Karpas-422 (cell line): ENCODE data around the gene DHPS. TPM values are rescaled to one million over a fixed set of nuclear protein-coding genes. Genes with fewer than 3 reads are reported as not detected.
A peak's percentile ranks its signal among the peaks of the same experiment; 100 is the strongest.
"Not testable (repeated sequence)": the region's sequence is repeated elsewhere in the genome, so short reads cannot be mapped to it uniquely, and the experiment has no call there.

Experiments
- DNase-seq: peaks from one replicate; pipeline ENCODE4 v3.0.0-alpha.2; 2015
- H2AFZ ChIP-seq: fragments of 200-600 bp; sonication (generic); 2 replicates; pipeline ENCODE4 v1.6.1; 2014; ENCODE audit warnings: antibody characterized with exemption, low read length, mixed read lengths
- H3K27ac ChIP-seq: fragments of 200-600 bp; sonication (generic); 2 replicates; pipeline ENCODE4 v1.5.1; 2014; ENCODE audit warnings: mild to moderate bottlenecking, low read length, moderate library complexity
- H3K27me3 ChIP-seq: fragments of 200-600 bp; sonication (generic); 2 replicates; pipeline ENCODE4 v1.6.1; 2014; ENCODE audit warnings: low read length, mixed read lengths
- H3K36me3 ChIP-seq: fragments of 200-600 bp; sonication (generic); 2 replicates; pipeline ENCODE4 v1.6.1; 2014; ENCODE audit warnings: low read length, mixed read lengths; ENCODE audit not compliant: insufficient read depth
- H3K4me1 ChIP-seq: fragments of 200-600 bp; sonication (generic); 2 replicates; pipeline ENCODE4 v1.6.1; 2014; ENCODE audit warnings: mild to moderate bottlenecking, low read length, mixed read lengths
- H3K4me2 ChIP-seq: fragments of 200-600 bp; sonication (generic); 2 replicates; pipeline ENCODE4 v1.6.1; 2014; ENCODE audit warnings: low read length, low read depth, mild to moderate bottlenecking; ENCODE audit not compliant: poor library complexity, severe bottlenecking
- H3K4me3 ChIP-seq: fragments of 200-600 bp; sonication (generic); 2 replicates; pipeline ENCODE4 v1.5.1; 2014; ENCODE audit warnings: mild to moderate bottlenecking, antibody characterized with exemption, low read length, mixed read lengths
- H3K79me2 ChIP-seq: fragments of 200-600 bp; sonication (generic); 2 replicates; pipeline ENCODE4 v1.6.1; 2014; ENCODE audit warnings: mild to moderate bottlenecking, low read length, mixed read lengths
- H3K9ac ChIP-seq: fragments of 200-600 bp; sonication (generic); 2 replicates; pipeline ENCODE4 v1.6.0; 2014; ENCODE audit warnings: low read length
- H3K9me2 ChIP-seq: fragments of 200-600 bp; sonication (generic), shearing (Covaris generic); replicated peaks from 2 replicates; pipeline ENCODE4 v1.6.0; 2014; ENCODE audit warnings: mild to moderate bottlenecking, low read length, moderate library complexity; ENCODE audit not compliant: insufficient read depth
- H3K9me3 ChIP-seq: fragments of 300-700, 200-600 bp; sonication (generic); 2 replicates; pipeline ENCODE4 v1.6.1; 2014; ENCODE audit warnings: low read length, mixed read lengths
- H4K20me1 ChIP-seq: fragments of 200-600 bp; sonication (generic); 2 replicates; pipeline ENCODE4 v1.6.1; 2014; ENCODE audit warnings: mild to moderate bottlenecking, antibody characterized with exemption, low read length, low read depth; ENCODE audit not compliant: insufficient read depth
- total RNA-seq: library from RNA; depleted of rRNA; stranded (reverse); fragments of >200 nt; shearing (Covaris generic); gene quantifications from 2 replicates; pipeline ENCODE4 v1.2.3, GENCODE V29; 2014; ENCODE audit warnings: low replicate concordance; rRNA removed

DHPS gene
- 62.2 and 90.8 TPM in 2 replicates for total RNA-seq

GRCh38 chr19:12681074-12681987 is at the start of gene DHPS:
Gene DHPS, minus strand, starts transcription at chr19:12681880. Its CDS starts 114 bp downstream, at chr19:12681766.
- Histone ChIP-seq H3K79me2 (peaks cover 15% of the 10 kb centered on the region), H3K4me2 (peak within 1 kb of the TSS; percentile 81), H3K36me3 (peaks cover 17% of the 10 kb centered on the region), H3K4me3 (peak within 1 kb of the TSS; percentile 76), H3K9me3 (no peaks in the 10 kb centered on the region), H4K20me1 (no peaks in the 10 kb centered on the region), H3K4me1 (peaks cover 6% of the 10 kb centered on the region), H3K27ac (peak within 1 kb of the TSS; percentile 90), H3K9me2 (no peaks in the 10 kb centered on the region), H2AFZ (peak within 1 kb of the TSS; percentile 81; the same call in 1 of the 2 replicates), H3K9ac (peak within 1 kb of the TSS; percentile 92), H3K27me3 (no peaks in the 10 kb centered on the region)
- DNase-seq: peak; percentile 99

- H3K4me3 ChIP-seq: no peak overlapping the region
- peaks cover 51% of the 10 kb centered on the region for H3K4me1 ChIP-seq
- no peak overlapping the region for H2AFZ ChIP-seq
- H3K79me2 ChIP-seq: peaks cover 47% of the 10 kb centered on the region
- no peaks in the 10 kb centered on the region for H3K9me3 ChIP-seq
- peaks cover 25% of the 10 kb centered on the region for H3K36me3 ChIP-seq
- no peak overlapping the region for H3K27ac ChIP-seq
- H3K27me3 ChIP-seq: no peaks in the 10 kb centered on the region
- peaks cover 33% of the 10 kb centered on the region for H4K20me1 ChIP-seq
- H3K9me2 ChIP-seq: no peaks in the 10 kb centered on the region
- no peak for DNase-seq
- no peak overlapping the region for H3K4me2 ChIP-seq
- no peak overlapping the region for H3K9ac ChIP-seq
Observed at GRCh38 chr19:12731337-12731736, 49.7 kb upstream of the DHPS start.

- H3K27me3 ChIP-seq: no peaks in the 10 kb centered on the region
- H3K9me3 ChIP-seq: no peaks in the 10 kb centered on the region
- peaks cover 55% of the 10 kb centered on the region for H3K4me1 ChIP-seq
- H3K36me3 ChIP-seq: peaks cover 25% of the 10 kb centered on the region
- H3K4me3 ChIP-seq: no peak overlapping the region
- no peaks in the 10 kb centered on the region for H3K9me2 ChIP-seq
- H3K4me2 ChIP-seq: no peak overlapping the region
- H2AFZ ChIP-seq: no peak overlapping the region
- peaks cover 47% of the 10 kb centered on the region for H3K79me2 ChIP-seq
- H4K20me1 ChIP-seq: peaks cover 33% of the 10 kb centered on the region
- no peak overlapping the region for H3K9ac ChIP-seq
- DNase-seq: peak; percentile 68
- H3K27ac ChIP-seq: 0 out of 2 replicates have a peak overlapping the region, but pooled peaks have one; percentile 30
Observed at GRCh38 chr19:12730064-12730463, 48.4 kb upstream of the DHPS start.

GRCh38 chr19:12727745-12728433 is 46.2 kb upstream of the DHPS start:
- Histone ChIP-seq H3K9ac (no peak overlapping the region), H3K4me2 (no peak overlapping the region), H4K20me1 (peaks cover 21% of the 10 kb centered on the region), H3K27me3 (no peaks in the 10 kb centered on the region), H3K9me3 (no peaks in the 10 kb centered on the region), H3K4me1 (peaks cover 59% of the 10 kb centered on the region), H3K27ac (peak overlapping the region; percentile 82; the same call in 1 of the 2 replicates), H2AFZ (no peak overlapping the region), H3K4me3 (no peak overlapping the region), H3K79me2 (peaks cover 40% of the 10 kb centered on the region), H3K36me3 (peaks cover 25% of the 10 kb centered on the region), H3K9me2 (no peaks in the 10 kb centered on the region)
- no peak for DNase-seq

GRCh38 chr19:12726988-12727316 is 45.3 kb upstream of the DHPS start:
- H3K9me2 ChIP-seq: no peaks in the 10 kb centered on the region
- H3K36me3 ChIP-seq: peaks cover 22% of the 10 kb centered on the region
- H3K9me3 ChIP-seq: no peaks in the 10 kb centered on the region
- peak overlapping the region; percentile 33; the same call in 1 of the 2 replicates for H3K9ac ChIP-seq
- H3K27me3 ChIP-seq: no peaks in the 10 kb centered on the region
- H4K20me1 ChIP-seq: peaks cover 13% of the 10 kb centered on the region; the same call in 1 of the 2 replicates
- H2AFZ ChIP-seq: no peak overlapping the region
- peak overlapping the region; percentile 13 for H3K4me2 ChIP-seq
- H3K4me1 ChIP-seq: peaks cover 50% of the 10 kb centered on the region
- no peak for DNase-seq
- H3K4me3 ChIP-seq: no peak overlapping the region
- H3K27ac ChIP-seq: peak overlapping the region; percentile 82
- H3K79me2 ChIP-seq: peaks cover 37% of the 10 kb centered on the region

- Histone ChIP-seq H3K36me3 (peaks cover 23% of the 10 kb centered on the region), H4K20me1 (peaks cover 12% of the 10 kb centered on the region; the same call in 1 of the 2 replicates), H3K4me1 (peaks cover 52% of the 10 kb centered on the region), H3K79me2 (peaks cover 38% of the 10 kb centered on the region), H3K27ac (peak overlapping the region; percentile 82; the same call in 1 of the 2 replicates)
- not testable (repeated sequence) for H3K9me2 ChIP-seq, H3K4me3 ChIP-seq, H2AFZ ChIP-seq, DNase-seq, H3K9me3 ChIP-seq, H3K9ac ChIP-seq, H3K27me3 ChIP-seq, H3K4me2 ChIP-seq
Observed at GRCh38 chr19:12725612-12726011, 43.9 kb upstream of the DHPS start.

- Histone ChIP-seq H2AFZ (peak within 1 kb of the TSS; percentile 45; the same call in 1 of the 2 replicates), H3K4me3 (peak within 1 kb of the TSS; percentile 98), H3K4me1 (peaks cover 46% of the 10 kb centered on the region), H3K9me2 (no peaks in the 10 kb centered on the region), H3K9ac (peak within 1 kb of the TSS; percentile 82), H3K27me3 (no peaks in the 10 kb centered on the region), H3K27ac (peak within 1 kb of the TSS; percentile 74), H3K9me3 (no peaks in the 10 kb centered on the region), H3K36me3 (peaks cover 19% of the 10 kb centered on the region), H4K20me1 (peaks cover 19% of the 10 kb centered on the region; the same call in 1 of the 2 replicates), H3K4me2 (peak within 1 kb of the TSS; percentile 87), H3K79me2 (peaks cover 46% of the 10 kb centered on the region)
- peak; percentile 92 for DNase-seq
Observed at GRCh38 chr19:12723641-12724426, 42.2 kb upstream of the DHPS start, which contains the start of gene TNPO2. Gene TNPO2, minus strand, starts transcription at chr19:12723932. Its CDS starts 2,955 bp downstream, at chr19:12720977.
